PFSK-1 (cell line): Measurements from ENCODE around the gene OAS1.

ENCODE experiments used
- FOXP2 ChIP-seq: optimal IDR thresholded peaks from 2 replicates; pipeline ENCODE3; 2011; ENCODE audit warnings: borderline replicate concordance, control low read depth, inconsistent platforms; ENCODE audit not compliant: insufficient read depth; ENCODE audit errors: extremely low read length, extremely low read depth
- POLR2AphosphoS5 ChIP-seq: IDR thresholded peaks from 2 replicates; pipeline ENCODE4 v1.6.1; 2012; ENCODE audit warnings: low read depth, mild to moderate bottlenecking, control low read depth, low read length, moderate library complexity
- REST ChIP-seq, 2 experiments: IDR thresholded peaks; 2 replicates each; pipeline versions ENCODE4 v1.6.1 to v1.8.0; 2011 to 2012; ENCODE audit warnings: low read depth in 2 of 2, low read length in 2 of 2, control low read depth in 1 of 2, inconsistent platforms in 1 of 2, mild to moderate bottlenecking in 1 of 2, moderate library complexity in 1 of 2; ENCODE audit not compliant: insufficient read depth in 1 of 2
- SIN3A ChIP-seq: IDR thresholded peaks from 2 replicates; pipeline ENCODE4 v1.6.1; 2012; ENCODE audit warnings: mild to moderate bottlenecking, low read length, moderate library complexity, borderline replicate concordance; ENCODE audit not compliant: insufficient read depth
- TAF1 ChIP-seq: IDR thresholded peaks from 2 replicates; pipeline ENCODE4 v1.6.1; 2012; ENCODE audit warnings: low read length, control low read depth, borderline replicate concordance; ENCODE audit not compliant: insufficient read depth

Gene OAS1

GRCh38 chr12:112862636-112863290 is 44.0 kb upstream of the OAS1 start:
- TF ChIP-seq SIN3A: no peak
- TF ChIP-seq REST (IDR thresholded peaks at IDR 0.05; ENCODE audit: insufficient read depth in 1 of 2, low read depth in 2 of 2, low read length in 2 of 2): no peak
- no peak for TF ChIP-seq FOXP2
- TF ChIP-seq TAF1: no peak
- no peak for TF ChIP-seq POLR2AphosphoS5

GRCh38 chr12:112868459-112869041 is 38.2 kb upstream of the OAS1 start:
- no peak for TF ChIP-seq SIN3A
- TF ChIP-seq REST (IDR thresholded peaks at IDR 0.05; ENCODE audit: insufficient read depth in 1 of 2, low read depth in 2 of 2, low read length in 2 of 2): peak; percentile 86 to 93
- no peak for TF ChIP-seq POLR2AphosphoS5
- TF ChIP-seq TAF1: no peak
- no peak for TF ChIP-seq FOXP2

- TF ChIP-seq TAF1: no peak
- no peak for TF ChIP-seq SIN3A
- TF ChIP-seq POLR2AphosphoS5: no peak
- TF ChIP-seq REST (IDR thresholded peaks at IDR 0.05; ENCODE audit: insufficient read depth in 1 of 2, low read depth in 2 of 2, low read length in 2 of 2): no peak
- no peak for TF ChIP-seq FOXP2
Observed at GRCh38 chr12:112869091-112869490, 37.7 kb upstream of the OAS1 start.

GRCh38 chr12:112869778-112870177 is 37.0 kb upstream of the OAS1 start:
- TF ChIP-seq REST (IDR thresholded peaks at IDR 0.05; ENCODE audit: insufficient read depth in 1 of 2, low read depth in 2 of 2, low read length in 2 of 2): no peak
- TF ChIP-seq TAF1: no peak
- TF ChIP-seq SIN3A: no peak
- no peak for TF ChIP-seq FOXP2
- TF ChIP-seq POLR2AphosphoS5: no peak

- no peak for TF ChIP-seq SIN3A
- TF ChIP-seq REST (IDR thresholded peaks at IDR 0.05; ENCODE audit: insufficient read depth in 1 of 2, low read depth in 2 of 2, low read length in 2 of 2): no peak
- no peak for TF ChIP-seq POLR2AphosphoS5
- TF ChIP-seq TAF1: no peak
- TF ChIP-seq FOXP2: no peak
Observed at GRCh38 chr12:112870267-112870980, 36.3 kb upstream of the OAS1 start.
